Epithelial cell of esophagus (primary cell): ENCODE results near the gene CASP8.

Source experiments
- DNase-seq: peaks from one replicate; pipeline ENCODE4 v3.0.0; 2010; ENCODE audit warnings: low read depth
- H3K4me3 ChIP-seq: 2 replicates; pipeline ENCODE4 v1.5.1; 2011; ENCODE audit warnings: mild to moderate bottlenecking, low read length, control low read depth
- CTCF ChIP-seq: IDR thresholded peaks from 2 replicates; pipeline ENCODE4 v1.5.1; 2011; ENCODE audit warnings: low read depth, mild to moderate bottlenecking, low read length, control low read depth, inconsistent platforms; ENCODE audit not compliant: insufficient read depth; ENCODE audit errors: missing control alignments

The CASP8 gene

GRCh38 chr2:201269764-201270163, 9.4 kb downstream of the CASP8 start:
- TF ChIP-seq CTCF = no peak

GRCh38 chr2:201270293-201271001, 10.1 kb downstream of the CASP8 start:
- no peak for TF ChIP-seq CTCF
- no peak for DNase-seq
- H3K4me3 ChIP-seq = no peak overlapping the region

More at GRCh38 chr2:201269764-201270163, 9.4 kb downstream of the CASP8 start:
- DNase-seq = no peak
- H3K4me3 ChIP-seq = no peak overlapping the region

GRCh38 chr2:201271917-201272316, 11.6 kb downstream of the CASP8 start:
- no peak overlapping the region for H3K4me3 ChIP-seq
- TF ChIP-seq CTCF = no peak
- no peak for DNase-seq

- no peak for TF ChIP-seq CTCF
- no peak overlapping the region for H3K4me3 ChIP-seq
- no peak for DNase-seq
Measured at GRCh38 chr2:201273330-201273983, 13.1 kb downstream of the CASP8 start.

GRCh38 chr2:201275069-201275468, 14.7 kb downstream of the CASP8 start:
- DNase-seq = no peak
- no peak for TF ChIP-seq CTCF
- H3K4me3 ChIP-seq = no peak overlapping the region

GRCh38 chr2:201275990-201276389, 15.7 kb downstream of the CASP8 start:
- TF ChIP-seq CTCF = no peak
- no peak overlapping the region for H3K4me3 ChIP-seq
- DNase-seq = no peak
